Stomach smooth muscle (tissue), 2 donors: ENCODE measurements around the gene PRICKLE2.

Experiments
- H3K27ac ChIP-seq: one replicate; pipeline ENCODE4 v1.7.0; 2013; ENCODE audit warnings: mild to moderate bottlenecking, low read length, inconsistent platforms
- H3K27me3 ChIP-seq, 2 donors: one replicate each; pipeline ENCODE4 v1.7.0; 2013; ENCODE audit warnings: low read length in 2 of 2; ENCODE audit not compliant: insufficient read depth in 2 of 2, control insufficient read depth in 1 of 2
- H3K36me3 ChIP-seq, 2 donors: one replicate each; pipeline ENCODE4 v1.7.0; 2013; ENCODE audit warnings: low read length in 2 of 2; ENCODE audit not compliant: control insufficient read depth in 2 of 2, insufficient read depth in 2 of 2
- H3K4me1 ChIP-seq: one replicate; pipeline ENCODE4 v1.7.0; 2013; ENCODE audit warnings: low read length; ENCODE audit not compliant: control insufficient read depth, insufficient read depth
- H3K4me3 ChIP-seq, 2 donors: one replicate each; pipeline ENCODE4 v1.7.0; 2013; ENCODE audit warnings: low read length in 2 of 2
- H3K9ac ChIP-seq, 2 donors: one replicate each; pipeline ENCODE4 v1.7.0; 2013; ENCODE audit warnings: low read length in 2 of 2, mild to moderate bottlenecking in 1 of 2
- H3K9me3 ChIP-seq, 2 donors: one replicate each; pipeline ENCODE4 v1.7.0; 2013; ENCODE audit warnings: low read length in 2 of 2; ENCODE audit not compliant: control insufficient read depth in 2 of 2
- donor health status: healthy.
- donor health status: Pancreatic carcinoma.

Gene PRICKLE2

DNA sequence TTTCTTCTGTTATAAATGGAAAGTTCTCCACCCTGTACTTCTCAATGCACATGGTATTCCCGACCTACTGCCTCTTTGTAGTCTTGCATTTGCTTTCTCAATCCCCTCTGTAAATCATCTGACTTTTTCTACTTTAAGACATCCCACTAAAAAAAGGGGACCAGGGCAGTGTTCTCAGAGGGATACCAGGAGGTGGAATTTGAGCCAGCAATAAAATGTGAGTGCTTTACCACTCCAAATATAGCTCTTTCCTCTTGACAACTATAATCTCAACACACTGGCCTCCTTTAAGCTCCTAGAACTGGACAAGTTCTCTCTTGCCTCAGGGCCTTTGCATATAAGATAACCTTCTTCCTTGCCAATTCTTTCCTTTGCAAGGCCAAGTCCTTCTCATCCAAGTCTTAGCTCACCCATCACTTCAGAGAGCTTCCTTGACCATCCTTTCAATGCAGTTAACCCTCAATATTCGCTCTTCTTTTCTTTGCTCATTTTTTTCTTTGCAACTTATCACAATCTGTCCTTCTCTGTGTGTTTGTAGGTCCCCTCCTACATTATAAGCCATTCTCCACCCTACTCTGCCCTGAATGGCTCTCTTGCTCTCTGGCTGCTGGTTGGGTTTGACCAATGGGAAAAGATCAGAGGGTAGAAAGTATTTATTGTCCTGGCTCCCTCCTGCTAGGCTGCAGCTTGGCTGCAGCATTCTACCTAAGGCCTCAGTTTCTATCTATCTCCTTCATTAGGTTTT is 93.4 kb downstream of the PRICKLE2 start:
- Histone ChIP-seq H3K9ac (no peak overlapping the region), H3K4me3 (no peak overlapping the region), H3K9me3 (no peaks in the 10 kb centered on the region), H3K27ac (peak overlapping the region; percentile 19), H3K4me1 (peaks cover 19% of the 10 kb centered on the region), H3K36me3 (peaks cover 19 to 21% of the 10 kb centered on the region in 2 donors), H3K27me3 (no peaks in the 10 kb centered on the region)

DNA sequence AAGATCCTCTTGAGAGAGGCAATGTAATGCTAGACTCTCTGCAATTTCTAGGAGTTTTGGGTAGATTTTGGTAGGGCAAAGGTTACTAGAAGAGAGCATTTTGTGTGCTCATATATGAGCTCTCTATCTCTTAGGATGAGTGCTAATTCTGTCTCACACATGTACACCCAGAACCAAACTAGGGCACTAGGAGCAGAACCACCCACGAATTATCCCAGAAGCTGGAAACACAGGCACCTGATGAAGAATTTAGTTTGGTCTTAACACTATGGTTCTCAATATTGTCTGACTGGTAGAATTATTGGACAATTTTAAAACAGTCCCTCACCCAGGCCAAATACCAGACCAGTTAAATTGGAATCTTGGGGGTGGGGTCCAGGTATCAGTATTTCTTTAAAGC is 94.8 kb downstream of the PRICKLE2 start:
- H3K27ac ChIP-seq, result peak overlapping the region; percentile 19
- H3K9me3 ChIP-seq, result no peaks in the 10 kb centered on the region
- peaks cover 19% of the 10 kb centered on the region for H3K4me1 ChIP-seq
- H3K9ac ChIP-seq, result no peak overlapping the region
- H3K4me3 ChIP-seq, result no peak overlapping the region
- H3K27me3 ChIP-seq, result no peaks in the 10 kb centered on the region
- H3K36me3 ChIP-seq, result peaks cover 18 to 21% of the 10 kb centered on the region in 2 donors

DNA sequence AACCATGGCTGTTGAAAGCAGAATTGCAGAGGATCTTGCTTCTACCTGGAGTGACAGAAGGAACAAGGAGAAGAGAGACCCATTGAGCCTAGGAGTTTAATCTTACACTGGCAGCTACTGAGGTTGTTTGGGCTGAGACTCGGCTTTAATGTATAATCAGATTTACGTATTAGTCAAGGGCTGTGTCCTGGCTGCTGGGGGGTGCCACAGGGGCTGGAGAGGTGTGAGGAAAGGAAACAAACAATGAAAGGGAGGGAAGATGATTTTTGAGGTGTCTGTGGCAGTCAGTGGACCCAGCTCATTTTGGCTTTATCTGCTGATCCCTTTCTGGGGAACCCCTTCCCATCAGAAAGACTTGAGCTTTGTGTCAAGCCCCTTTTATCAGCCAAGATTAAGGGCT is 95.7 kb downstream of the PRICKLE2 start:
- Histone ChIP-seq H3K4me3 (no peak overlapping the region), H3K9ac (no peak overlapping the region), H3K36me3 (peaks cover 18 to 21% of the 10 kb centered on the region in 2 donors), H3K27ac (no peak overlapping the region), H3K27me3 (no peaks in the 10 kb centered on the region), H3K4me1 (peaks cover 19% of the 10 kb centered on the region), H3K9me3 (no peaks in the 10 kb centered on the region)

DNA sequence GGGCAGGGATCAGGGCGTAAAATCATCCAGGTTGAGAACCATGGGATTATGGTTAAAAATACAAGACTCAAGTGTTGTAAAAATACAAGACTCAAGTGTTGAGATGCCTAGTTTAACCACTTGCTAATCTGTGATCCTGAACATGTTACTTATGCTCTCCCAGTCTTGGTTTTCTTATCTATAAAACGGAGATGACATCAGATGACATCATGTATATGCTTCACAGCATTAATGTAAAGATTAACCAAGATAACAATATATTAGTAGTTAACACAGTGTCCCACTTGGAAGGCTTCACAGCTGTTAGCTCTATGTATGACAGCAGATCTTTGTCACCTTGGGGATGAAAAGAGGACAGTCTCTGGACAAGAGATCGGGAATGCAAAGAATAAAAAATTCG is 96.2 kb downstream of the PRICKLE2 start:
- Histone ChIP-seq H3K9me3 (no peaks in the 10 kb centered on the region), H3K4me3 (no peak overlapping the region), H3K36me3 (peaks cover 16 to 21% of the 10 kb centered on the region in 2 donors), H3K9ac (no peak overlapping the region), H3K27ac (no peak overlapping the region), H3K4me1 (peaks cover 15% of the 10 kb centered on the region), H3K27me3 (no peaks in the 10 kb centered on the region)

DNA sequence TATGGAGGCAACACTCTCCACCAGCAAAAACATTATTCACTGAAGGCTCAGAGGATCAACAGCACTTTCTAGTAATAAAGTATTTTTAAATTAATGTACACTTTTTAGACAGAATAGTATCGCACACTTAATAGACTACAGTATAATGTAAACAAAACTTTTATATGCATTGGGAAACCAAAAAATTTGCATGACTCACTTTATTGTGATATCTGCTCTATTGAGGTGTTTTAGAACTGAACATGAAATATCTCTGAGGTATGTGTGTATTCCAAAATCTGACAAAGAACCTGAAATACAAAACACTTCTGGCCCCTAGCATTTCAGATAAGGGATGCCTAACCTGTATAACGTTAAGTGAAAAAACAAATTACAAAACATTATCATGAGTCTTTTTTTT is 99.7 kb downstream of the PRICKLE2 start:
- Histone ChIP-seq H3K36me3 (peaks cover 13 to 14% of the 10 kb centered on the region in 2 donors), H3K9ac (no peak overlapping the region), H3K9me3 (no peaks in the 10 kb centered on the region), H3K27me3 (no peaks in the 10 kb centered on the region), H3K27ac (no peak overlapping the region), H3K4me3 (no peak overlapping the region), H3K4me1 (peaks cover 15% of the 10 kb centered on the region)

DNA sequence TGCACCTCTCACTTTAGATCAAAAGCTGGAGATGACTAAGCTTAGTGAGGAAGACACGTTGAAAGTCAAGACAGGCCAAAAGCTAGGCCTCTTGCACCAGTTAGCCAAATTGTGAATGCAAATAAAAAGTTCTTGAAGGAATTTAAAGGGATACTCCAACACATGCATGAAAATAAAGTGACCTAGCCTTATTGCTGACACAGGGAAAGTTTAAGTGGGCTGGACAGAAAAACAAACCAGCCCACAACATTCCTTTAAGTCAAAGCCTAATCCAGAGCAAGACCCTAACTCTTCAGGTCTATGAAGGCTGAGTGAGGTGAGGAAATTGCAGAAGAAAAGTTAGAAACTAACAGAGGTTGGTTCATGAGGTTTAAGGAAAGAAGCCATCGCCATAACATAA is 101.3 kb downstream of the PRICKLE2 start:
- Histone ChIP-seq H3K27ac (no peak overlapping the region), H3K9ac (no peak overlapping the region), H3K4me3 (no peak overlapping the region), H3K4me1 (peaks cover 15% of the 10 kb centered on the region), H3K36me3 (peaks cover 14 to 21% of the 10 kb centered on the region in 2 donors), H3K9me3 (no peaks in the 10 kb centered on the region), H3K27me3 (no peaks in the 10 kb centered on the region)

DNA sequence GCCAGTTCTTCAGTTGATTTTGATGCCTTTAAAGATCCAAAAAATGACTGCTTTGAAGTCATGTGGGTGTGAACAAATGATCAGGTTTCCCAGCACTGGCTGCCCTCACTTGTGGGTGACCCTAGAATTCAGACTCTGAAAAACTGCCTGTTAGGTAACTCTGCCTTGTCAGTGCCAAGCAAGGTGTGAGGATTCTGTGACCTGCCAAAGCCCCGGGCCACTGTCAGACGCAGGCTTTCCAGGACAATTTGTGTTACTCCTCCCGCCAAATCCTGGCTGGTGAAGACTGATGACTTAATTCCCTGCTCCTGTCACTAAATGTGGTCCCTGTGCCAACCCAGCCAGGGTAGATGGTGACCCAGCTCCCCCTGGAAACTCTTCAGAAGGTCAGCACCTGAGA is 102.8 kb downstream of the PRICKLE2 start:
- H3K4me1 ChIP-seq, result peaks cover 15% of the 10 kb centered on the region
- H3K9ac ChIP-seq, result no peak overlapping the region
- H3K36me3 ChIP-seq, result peaks cover 11 to 18% of the 10 kb centered on the region in 2 donors
- H3K27ac ChIP-seq, result peak overlapping the region; percentile 26
- H3K9me3 ChIP-seq, result no peaks in the 10 kb centered on the region
- no peaks in the 10 kb centered on the region for H3K27me3 ChIP-seq
- H3K4me3 ChIP-seq, result no peak overlapping the region

DNA sequence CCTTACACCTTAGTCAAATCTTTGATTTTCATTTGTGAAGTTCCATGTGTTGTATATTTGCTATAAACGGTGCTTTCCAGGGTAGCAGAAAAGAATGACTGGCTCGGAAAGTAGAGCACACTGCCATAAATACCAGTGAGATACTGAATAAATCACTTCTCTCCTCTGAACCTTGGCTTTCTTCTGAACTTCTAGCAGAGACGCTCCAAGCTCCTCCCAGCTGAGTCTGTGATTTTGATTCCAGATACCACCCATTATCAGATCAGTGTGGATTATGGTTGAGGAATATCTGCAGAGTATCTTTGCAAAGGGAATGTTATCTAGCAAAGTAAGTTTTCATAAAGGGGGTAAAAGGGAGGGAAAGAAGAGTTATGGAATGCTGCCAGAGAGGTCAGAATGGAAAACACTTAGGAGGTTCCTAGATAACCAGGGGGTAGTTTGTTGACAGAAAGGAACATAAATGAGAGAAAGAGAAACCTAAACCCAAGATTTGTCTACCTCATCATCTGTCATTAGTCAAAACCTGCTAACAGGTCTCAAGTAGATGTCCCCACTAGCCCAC is 103.4 kb downstream of the PRICKLE2 start:
- Histone ChIP-seq H3K9me3 (no peaks in the 10 kb centered on the region), H3K27me3 (no peaks in the 10 kb centered on the region), H3K36me3 (peaks cover 4 to 12% of the 10 kb centered on the region in 2 donors), H3K9ac (no peak overlapping the region), H3K4me3 (no peak overlapping the region), H3K27ac (peak overlapping the region; percentile 26), H3K4me1 (peaks cover 15% of the 10 kb centered on the region)

DNA sequence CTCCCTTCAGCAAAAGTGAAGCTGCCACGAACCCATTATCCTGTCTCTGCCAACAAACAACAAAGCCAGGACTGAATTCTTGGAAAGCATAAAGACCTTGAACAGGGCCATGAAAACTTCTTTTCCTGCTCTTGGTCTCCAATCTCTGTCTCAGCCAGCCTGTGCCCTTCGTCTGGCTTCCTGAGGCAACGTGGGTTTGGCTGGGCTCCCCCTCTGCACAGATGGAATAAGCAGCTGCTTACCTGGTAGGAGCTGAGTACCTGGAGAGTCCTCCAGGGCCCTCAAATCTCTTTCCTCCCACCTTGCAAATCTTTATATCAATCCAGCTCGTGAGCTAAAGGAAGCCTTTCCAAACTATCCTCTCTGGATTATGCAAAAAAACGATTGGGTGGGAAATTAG is 104.4 kb downstream of the PRICKLE2 start:
- H3K27me3 ChIP-seq, result no peaks in the 10 kb centered on the region
- peaks cover 15% of the 10 kb centered on the region for H3K4me1 ChIP-seq
- H3K9me3 ChIP-seq, result no peaks in the 10 kb centered on the region
- no peak overlapping the region for H3K9ac ChIP-seq
- H3K36me3 ChIP-seq, result peaks cover 3 to 11% of the 10 kb centered on the region in 2 donors
- H3K27ac ChIP-seq, result peak overlapping the region; percentile 49
- H3K4me3 ChIP-seq, result no peak overlapping the region

DNA sequence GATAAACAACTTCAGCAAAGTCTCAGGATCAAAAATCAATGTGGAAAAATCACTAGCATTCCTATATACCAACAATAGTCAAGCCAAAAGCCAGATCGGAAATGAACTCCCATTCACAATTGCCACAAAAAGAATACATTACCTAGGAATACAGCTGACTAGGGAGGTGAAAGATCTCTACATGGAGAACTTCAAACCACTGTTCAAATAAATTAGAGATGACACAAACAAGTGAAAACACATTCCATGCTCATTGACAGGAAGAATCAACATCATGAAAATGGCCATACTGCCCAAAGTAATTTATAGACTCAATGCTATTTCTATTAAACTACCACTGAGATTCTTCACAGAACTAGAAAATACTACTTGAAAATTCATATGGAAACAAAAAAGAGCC is 107.8 kb downstream of the PRICKLE2 start:
- H3K9me3 ChIP-seq, result no peaks in the 10 kb centered on the region
- H3K27me3 ChIP-seq, result no peaks in the 10 kb centered on the region
- no peak overlapping the region for H3K27ac ChIP-seq

DNA sequence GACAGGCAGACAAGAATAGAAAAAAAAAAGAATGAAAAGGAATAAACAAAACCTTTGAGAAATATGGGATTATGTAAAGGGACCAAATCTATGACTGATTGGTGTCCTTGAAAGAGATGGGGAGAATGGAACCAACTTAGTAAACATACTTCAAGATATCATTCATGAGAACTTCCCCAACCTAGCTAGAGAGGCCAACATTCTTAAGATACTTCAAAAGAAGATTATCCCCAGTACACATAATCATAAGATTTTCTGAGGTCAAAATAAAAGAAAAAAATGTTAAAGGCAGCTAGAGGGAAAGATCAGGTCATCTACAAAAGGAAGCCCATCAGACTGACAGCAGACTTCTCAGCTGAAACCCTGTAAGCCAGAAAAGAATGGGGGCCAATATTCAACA is 110.6 kb downstream of the PRICKLE2 start:
- Histone ChIP-seq H3K9me3 (no peaks in the 10 kb centered on the region), H3K27ac (no peak overlapping the region), H3K4me1 (peaks cover 4% of the 10 kb centered on the region), H3K27me3 (no peaks in the 10 kb centered on the region), H3K9ac (no peak overlapping the region), H3K4me3 (no peak overlapping the region), H3K36me3 (peaks cover 9 to 11% of the 10 kb centered on the region in 2 donors)

More for the DNA sequence above, 107.8 kb downstream of the PRICKLE2 start:
- peaks cover 3 to 14% of the 10 kb centered on the region in 2 donors for H3K36me3 ChIP-seq
- peaks cover 17% of the 10 kb centered on the region for H3K4me1 ChIP-seq
- H3K4me3 ChIP-seq, result no peak overlapping the region
- no peak overlapping the region for H3K9ac ChIP-seq
